Endothelial cell of umbilical vein (primary cell): Measurements from ENCODE around the gene LIN7A.

Experiments
- CTCF ChIP-seq, 2 donors: IDR thresholded peaks; 1 replicate in 1 of 2; 2 replicates in 1 of 2; pipeline ENCODE4 v1.5.1; 2011; ENCODE audit warnings: low read length in 2 of 2, mild to moderate bottlenecking in 2 of 2, moderate library complexity in 2 of 2, control low read depth in 1 of 2, inconsistent platforms in 1 of 2, low read depth in 1 of 2; ENCODE audit not compliant: insufficient read depth in 1 of 2; ENCODE audit errors: extremely low read depth in 1 of 2
- EZH2 ChIP-seq: IDR thresholded peaks from 2 replicates; pipeline ENCODE4 v1.6.1; 2012; ENCODE audit warnings: borderline replicate concordance, low read depth, mild to moderate bottlenecking, moderate library complexity, low read length, inconsistent platforms; ENCODE audit not compliant: severe bottlenecking
- JUN ChIP-seq: IDR thresholded peaks from 2 replicates; pipeline ENCODE4 v1.6.1; 2011; ENCODE audit warnings: borderline replicate concordance, low read depth; ENCODE audit not compliant: insufficient read length, insufficient read depth

GRCh38 chr12:80792861-80793260 lies 144.9 kb downstream of the LIN7A start:
- no peak for TF ChIP-seq EZH2
- peak; percentile 8 for TF ChIP-seq JUN
- TF ChIP-seq CTCF (IDR thresholded peaks at IDR 0.05; ENCODE audit: extremely low read depth in 1 of 2, insufficient read depth in 1 of 2, low read depth in 1 of 2, low read length in 2 of 2), result no peak
